ENCODE results near the gene PXT1. TPM values are rescaled to one million over a fixed set of nuclear protein-coding genes. Genes with fewer than 3 reads are reported as not detected.

Gene PXT1
- total RNA-seq, 1 donor: not detected

- no peak overlapping the region for H3K4me3 ChIP-seq (ENCODE audit: low read depth, low read length)
- no peak for TF ChIP-seq CTCF (IDR thresholded peaks at IDR 0.05; ENCODE audit: insufficient read depth, low read length)
- peak; percentile 82 for DNase-seq (ENCODE audit: low read depth)
Observed at GRCh38 chr6:36358226-36358915, 84.3 kb downstream of the PXT1 start.

GRCh38 chr6:36357872-36358225 is 84.8 kb downstream of the PXT1 start:
- DNase-seq (ENCODE audit: low read depth): no peak
- H3K4me3 ChIP-seq (ENCODE audit: low read depth, low read length): no peak overlapping the region
- TF ChIP-seq CTCF (IDR thresholded peaks at IDR 0.05; ENCODE audit: insufficient read depth, low read length): no peak

GRCh38 chr6:36355819-36356218 is 86.8 kb downstream of the PXT1 start:
- no peak overlapping the region for H3K4me3 ChIP-seq (ENCODE audit: low read depth, low read length)
- TF ChIP-seq CTCF (IDR thresholded peaks at IDR 0.05; ENCODE audit: insufficient read depth, low read length): no peak
- DNase-seq (ENCODE audit: low read depth): peak; percentile 89

- TF ChIP-seq CTCF (IDR thresholded peaks at IDR 0.05; ENCODE audit: insufficient read depth, low read length): no peak
- H3K4me3 ChIP-seq (ENCODE audit: low read depth, low read length): no peak overlapping the region
- DNase-seq (ENCODE audit: low read depth): peak; percentile 52
Observed at GRCh38 chr6:36353411-36353915, 89.2 kb downstream of the PXT1 start.

- H3K4me3 ChIP-seq (ENCODE audit: low read depth, low read length): no peak overlapping the region
- TF ChIP-seq CTCF (IDR thresholded peaks at IDR 0.05; ENCODE audit: insufficient read depth, low read length): no peak
- DNase-seq (ENCODE audit: low read depth): no peak
Observed at GRCh38 chr6:36352477-36353157, 90.0 kb downstream of the PXT1 start.

- no peak for TF ChIP-seq CTCF (IDR thresholded peaks at IDR 0.05; ENCODE audit: insufficient read depth, low read length)
- peak overlapping the region; percentile 9 for H3K4me3 ChIP-seq (ENCODE audit: low read depth, low read length)
- DNase-seq (ENCODE audit: low read depth): peak; percentile 98
Observed at GRCh38 chr6:36350681-36351571, 91.7 kb downstream of the PXT1 start.

All from fibroblast of the aortic adventitia (primary cell).